ENCODE results near the gene SLAIN2.
A peak's percentile ranks its signal among the peaks of the same experiment; 100 is the strongest.
"Not testable (repeated sequence)": the region's sequence is repeated elsewhere in the genome, so short reads cannot be mapped to it uniquely, and the experiment has no call there.

SLAIN2 gene

DNA sequence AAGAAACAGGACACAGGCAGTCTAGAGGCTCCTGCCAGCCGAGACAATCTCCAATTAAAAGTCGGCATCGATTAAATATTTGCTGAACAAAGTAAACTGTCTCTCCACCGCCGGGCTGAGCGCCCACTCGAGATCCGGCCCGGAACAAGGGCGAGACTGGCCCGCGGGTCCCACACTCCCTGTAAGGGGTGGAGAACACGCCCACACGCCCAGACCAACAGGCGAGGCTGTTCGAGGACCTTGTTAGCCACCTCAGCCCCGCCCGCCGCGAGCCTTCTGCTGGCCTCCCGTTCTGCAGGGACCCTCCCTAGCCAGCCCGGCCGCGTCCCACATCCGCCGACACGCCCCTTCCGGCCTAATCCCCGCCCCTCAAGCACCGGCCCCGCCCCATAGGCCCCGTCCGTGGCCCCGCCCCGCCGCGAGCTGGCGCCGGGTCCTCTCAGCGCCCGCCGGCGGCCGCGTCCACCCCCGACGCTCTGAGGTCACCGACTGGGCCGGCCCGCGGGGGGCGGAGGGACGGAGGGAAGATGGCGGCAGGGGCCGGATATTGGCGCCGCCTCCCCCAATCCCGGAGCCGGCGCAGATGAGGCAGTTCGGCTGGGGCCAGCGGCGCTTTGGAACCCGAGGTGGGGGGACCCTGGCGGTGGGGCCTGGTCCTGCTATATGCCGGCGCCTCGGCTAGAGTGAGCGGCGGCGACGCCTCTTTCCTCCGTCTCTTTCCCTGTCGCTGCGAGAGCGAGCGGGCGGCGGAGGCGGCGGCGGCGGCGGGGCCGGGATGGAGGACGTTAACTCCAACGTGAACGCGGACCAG, at the start of gene SLAIN2:
Gene SLAIN2, plus strand, starts transcription at position 565 of the 811 bp plus-strand sequence. Its CDS starts 211 bp downstream, at position 776.
- DNase-seq (ENCODE audit: low read depth), result peak; percentile 99

DNA sequence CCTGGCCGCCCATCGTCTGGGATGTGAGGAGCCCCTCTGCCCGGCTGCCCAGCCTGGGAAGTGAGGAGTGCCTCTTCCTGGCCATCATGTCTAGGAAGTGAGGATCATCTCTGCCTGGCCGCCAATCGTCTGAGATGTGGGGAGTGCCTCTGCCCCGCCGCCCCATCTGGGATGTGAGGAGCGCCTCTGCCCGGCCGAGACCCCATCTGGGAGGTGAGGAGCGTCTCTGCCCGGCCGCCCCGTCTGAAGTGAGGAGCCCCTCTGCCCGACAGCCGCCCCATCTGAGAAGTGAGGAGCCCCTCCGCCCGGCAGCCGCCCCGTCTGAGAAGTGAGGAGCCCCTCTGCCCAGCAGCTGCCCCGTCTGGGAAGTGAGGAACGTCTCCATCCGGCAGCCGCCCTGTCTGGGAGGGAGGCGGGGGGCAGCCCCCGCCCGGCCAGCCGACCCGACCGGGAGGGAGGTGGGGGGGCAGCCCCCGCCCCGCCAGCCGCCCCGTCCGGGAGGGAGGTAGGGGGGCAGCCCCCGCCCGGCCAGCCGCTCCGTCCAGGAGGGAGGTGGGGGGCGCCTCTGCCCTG, 49.0 kb upstream of the SLAIN2 start:
- DNase-seq (ENCODE audit: low read depth), result not testable (repeated sequence)

DNA sequence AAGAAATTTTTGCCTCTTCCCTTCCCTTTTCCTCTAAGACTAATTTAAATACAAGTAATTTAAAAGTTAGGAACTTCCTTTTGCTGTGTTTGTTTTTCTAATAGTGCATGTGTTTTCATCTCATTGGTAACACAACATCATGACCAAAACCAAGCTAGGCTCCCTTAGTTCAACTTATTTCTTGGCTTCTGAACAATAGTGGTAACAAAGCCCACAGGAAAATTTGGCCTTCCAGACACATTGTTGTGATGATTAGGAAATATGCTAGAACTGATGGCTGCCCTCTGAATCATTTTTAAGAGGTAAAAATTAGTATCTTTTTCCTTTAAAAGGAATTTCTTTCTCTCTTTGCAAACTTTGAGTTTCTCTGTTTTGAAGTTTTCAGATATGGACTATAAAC, 46.2 kb upstream of the SLAIN2 start:
- DNase-seq (ENCODE audit: low read depth), result peak; percentile 61

DNA sequence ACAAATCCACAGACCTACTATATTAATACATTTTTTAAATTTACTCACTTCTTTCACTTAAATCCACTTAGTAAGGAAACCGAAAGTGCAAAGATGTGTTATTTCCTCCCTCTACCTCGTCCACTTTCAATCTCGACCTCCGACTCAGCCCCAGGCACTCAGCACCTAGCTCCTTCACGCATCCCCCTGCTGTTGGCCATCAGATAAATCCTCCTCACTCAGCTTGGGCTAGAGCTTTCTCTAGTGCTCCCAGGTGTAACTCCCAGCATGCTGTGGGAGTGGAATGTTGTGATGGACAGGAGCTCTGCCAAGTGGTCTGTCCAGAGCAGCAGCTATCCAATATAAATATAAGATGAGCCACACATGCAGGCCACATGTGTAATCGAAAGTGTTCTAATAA, 45.0 kb upstream of the SLAIN2 start:
- no peak for DNase-seq (ENCODE audit: low read depth)

DNA sequence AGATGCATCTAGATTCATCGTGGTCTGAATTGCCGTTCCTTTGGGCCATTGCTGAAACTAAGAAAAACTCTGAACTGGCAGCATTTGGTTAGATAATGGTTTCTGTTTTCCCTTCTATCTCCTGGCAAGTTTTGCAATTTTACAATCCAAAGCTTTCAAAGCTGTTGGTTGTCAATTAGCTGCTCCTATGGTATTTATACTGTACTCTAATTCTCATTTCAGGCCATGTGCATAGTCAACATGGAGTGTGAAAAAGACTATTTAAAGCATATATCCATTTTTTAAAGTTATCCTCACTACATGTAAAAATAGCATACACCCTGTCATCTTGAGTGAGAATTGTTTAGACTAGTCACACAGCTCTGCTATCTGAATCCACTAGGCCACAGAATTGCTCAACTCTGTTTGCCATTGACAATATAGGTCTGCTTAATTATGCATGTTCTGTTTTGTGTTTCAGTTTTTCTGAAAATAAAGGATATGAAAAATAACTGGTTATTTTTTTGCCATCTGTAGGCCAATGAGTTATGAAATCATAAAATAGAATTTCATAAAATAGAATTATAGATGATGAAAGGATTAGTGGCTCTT, 44.0 kb upstream of the SLAIN2 start:
- DNase-seq (ENCODE audit: low read depth), result peak; percentile 30

DNA sequence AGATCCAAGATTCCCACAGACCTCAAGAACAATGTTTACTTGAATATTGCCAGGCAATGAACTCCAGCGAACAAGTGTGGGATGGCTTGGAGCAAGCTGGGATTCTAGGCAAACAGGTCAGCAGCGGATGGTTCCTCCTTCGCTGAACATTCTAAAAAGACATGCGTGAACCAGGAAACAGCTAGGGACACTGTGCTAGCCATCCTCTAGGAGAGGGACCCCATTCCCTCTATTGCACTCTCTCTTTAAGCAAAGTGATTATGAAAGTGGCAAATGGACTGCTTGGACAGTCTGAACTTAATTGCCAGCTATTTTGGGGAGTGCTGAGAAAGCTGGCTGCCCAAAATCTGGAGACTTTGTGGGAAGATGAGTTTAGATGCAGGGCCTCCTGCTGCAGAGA, 41.8 kb upstream of the SLAIN2 start:
- peak; percentile 38 for DNase-seq (ENCODE audit: low read depth)

DNA sequence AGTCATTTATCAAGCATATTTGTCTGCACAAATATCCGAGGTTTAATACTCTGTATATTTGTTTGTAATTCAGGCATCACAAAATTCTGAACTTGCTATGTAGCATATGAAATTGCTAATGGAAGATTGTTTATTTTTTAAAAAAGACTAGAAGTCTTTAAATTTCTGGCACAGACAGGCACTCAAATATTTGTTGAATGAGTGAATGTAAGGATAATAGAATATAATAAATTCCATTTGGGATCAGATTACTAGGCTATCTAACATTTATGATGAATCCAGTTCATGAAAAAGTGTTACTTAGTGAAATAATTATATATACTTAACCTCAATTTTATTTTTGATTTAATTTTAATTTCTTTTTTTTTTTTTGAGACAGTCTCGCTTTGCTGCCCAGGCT, 41.3 kb upstream of the SLAIN2 start:
- peak; percentile 83 for DNase-seq (ENCODE audit: low read depth)

DNA sequence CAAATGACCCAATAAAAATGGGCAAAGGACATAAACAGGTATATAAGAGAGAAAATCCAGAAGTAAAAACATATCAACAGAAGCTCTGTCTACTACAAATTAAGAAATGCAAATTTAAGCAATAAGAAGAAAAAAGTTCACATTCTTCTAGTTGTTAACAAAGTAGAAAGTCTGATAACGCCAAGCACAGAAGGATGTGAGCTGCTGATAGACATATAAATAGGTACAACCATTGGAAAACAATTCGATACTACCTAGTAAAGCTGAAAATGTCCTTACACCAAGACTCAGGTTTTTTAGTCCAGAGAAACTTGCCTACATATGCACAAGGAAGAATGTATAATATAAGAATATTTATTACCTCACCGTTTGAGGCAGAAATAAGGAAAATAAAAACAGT, 35.8 kb upstream of the SLAIN2 start:
- no peak for DNase-seq (ENCODE audit: low read depth)

DNA sequence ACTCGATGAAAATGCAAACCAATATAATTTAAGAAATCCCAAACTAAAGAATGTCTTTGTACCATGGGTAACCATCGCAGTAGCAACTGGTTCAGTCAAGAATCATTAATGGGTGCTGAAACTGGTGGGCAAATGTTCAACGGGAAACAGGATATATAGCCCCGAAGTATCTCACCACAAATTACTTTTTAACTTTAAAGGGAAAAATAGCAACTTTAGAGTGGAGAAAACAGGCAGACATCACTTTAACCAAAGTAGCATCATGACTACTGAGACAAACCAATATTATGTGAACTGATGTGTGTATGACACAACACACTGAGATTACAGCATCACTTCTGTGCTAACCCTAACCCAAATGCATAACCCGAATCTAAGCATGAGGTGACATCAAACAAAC, 33.8 kb upstream of the SLAIN2 start:
- no peak for DNase-seq (ENCODE audit: low read depth)

DNA sequence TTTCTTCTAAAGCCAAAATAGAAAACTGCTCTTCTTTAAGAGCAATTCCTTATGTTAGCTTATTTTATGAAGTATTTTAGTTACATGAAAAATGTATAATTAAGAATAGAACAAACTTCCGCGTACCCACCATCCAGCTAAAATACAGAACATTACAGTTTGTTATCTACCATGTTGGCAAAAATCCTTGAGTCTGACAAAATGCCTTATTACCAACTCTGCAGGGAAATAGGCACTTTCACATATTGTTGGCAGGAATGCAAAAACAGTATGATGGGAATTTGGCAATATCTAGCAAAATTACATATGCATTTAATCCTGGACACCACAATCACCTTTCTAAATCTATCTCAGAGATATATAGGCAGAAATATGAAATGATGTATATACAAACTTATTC, 32.4 kb upstream of the SLAIN2 start:
- no peak for DNase-seq (ENCODE audit: low read depth)

DNA sequence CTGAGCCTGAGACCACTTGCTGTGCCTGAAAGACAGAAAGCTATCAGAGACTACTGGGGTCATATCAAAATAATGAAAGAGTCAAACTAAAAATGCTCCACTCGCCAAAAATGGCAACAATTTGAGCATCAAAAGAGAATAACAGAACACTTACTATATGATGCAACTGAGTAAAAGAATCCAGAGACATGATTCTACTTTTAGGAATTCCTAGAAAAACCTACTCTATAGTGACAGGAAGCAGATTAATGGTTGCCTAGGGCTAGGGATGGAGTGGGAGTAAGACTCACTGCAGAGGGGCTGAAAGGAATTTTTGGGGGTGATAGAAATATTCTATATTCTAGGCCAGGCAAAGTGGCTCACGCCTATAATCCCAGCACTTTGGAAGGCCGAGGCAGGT, 29.4 kb upstream of the SLAIN2 start:
- peak; percentile 69 for DNase-seq (ENCODE audit: low read depth)

DNA sequence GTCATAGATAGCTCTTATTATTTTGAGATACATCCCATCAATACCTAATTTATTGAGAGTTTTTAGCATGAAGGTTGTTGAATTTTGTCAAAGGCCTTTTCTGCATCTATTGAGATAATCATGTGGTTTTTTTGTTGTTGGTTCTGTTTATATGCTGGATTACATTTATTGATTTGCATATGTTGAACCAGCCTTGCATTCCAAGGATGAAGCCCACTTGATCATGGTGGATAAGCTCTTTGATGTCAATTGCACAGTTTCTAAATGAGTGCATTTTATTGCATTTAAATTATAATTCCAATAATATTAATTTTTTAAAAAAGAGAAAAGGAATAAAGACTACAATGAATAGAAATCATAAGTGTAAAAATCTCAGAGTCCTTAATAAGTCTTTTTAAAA, 26.6 kb upstream of the SLAIN2 start:
- not testable (repeated sequence) for DNase-seq (ENCODE audit: low read depth)

DNA sequence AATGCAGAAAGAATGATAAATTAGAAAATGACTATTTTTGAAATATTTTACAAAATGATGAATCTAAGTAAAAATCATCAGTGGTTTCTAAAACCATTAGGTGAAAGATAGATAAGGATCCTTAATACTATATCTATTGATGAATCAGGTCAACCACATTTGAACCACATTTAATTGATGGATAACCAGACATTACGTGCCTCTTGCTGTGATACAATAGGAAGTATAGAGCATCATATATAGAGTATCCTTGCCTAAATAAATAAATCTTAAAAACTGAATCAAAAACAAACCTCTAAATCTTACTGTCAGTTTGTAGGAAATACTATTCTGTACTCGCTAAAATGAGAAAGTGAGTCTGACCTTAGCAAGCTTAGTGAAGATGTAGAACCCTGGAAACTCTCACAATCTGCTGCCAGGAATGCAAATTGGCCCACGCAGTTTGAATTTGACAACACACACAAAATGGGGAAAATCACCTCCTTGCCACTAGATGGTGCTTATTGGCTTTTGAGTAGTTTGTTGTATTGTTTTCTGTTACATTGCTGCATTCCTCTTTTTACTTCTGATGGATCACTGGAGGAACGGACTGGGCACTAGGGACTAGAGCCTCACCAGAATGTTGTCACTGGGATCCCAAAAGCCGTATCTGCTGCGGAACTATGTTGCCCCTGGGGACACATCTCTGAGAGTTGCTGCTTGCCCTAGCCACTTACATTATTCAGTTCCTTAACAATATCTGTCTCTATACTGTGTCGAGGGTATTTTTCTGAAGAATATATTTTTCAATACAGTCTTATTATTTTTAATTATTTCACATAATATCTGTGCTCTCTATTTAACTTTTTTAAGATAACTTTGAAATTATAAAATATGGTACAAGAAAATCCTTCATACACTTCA, 25.4 kb upstream of the SLAIN2 start:
- DNase-seq (ENCODE audit: low read depth), result peak; percentile 72

DNA sequence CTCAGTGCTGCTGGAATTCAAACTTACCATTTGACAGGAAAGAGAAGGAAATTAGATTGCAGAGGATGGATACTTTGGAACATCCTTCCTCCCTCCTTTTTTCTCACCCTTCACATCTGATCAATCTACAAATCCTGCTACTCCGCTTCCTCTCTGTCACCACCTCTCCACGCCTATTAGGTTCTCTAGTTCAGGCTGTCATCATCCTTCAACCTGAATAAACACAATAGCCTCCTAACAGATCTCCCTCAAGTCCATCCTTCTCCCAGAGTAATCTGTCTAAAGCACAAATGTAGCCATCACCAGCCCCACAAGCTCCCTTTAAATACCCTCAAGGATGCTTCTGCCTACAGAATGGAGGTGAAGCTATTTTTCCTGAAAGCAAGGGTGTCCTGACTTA, 20.0 kb upstream of the SLAIN2 start:
- DNase-seq (ENCODE audit: low read depth), result no peak

DNA sequence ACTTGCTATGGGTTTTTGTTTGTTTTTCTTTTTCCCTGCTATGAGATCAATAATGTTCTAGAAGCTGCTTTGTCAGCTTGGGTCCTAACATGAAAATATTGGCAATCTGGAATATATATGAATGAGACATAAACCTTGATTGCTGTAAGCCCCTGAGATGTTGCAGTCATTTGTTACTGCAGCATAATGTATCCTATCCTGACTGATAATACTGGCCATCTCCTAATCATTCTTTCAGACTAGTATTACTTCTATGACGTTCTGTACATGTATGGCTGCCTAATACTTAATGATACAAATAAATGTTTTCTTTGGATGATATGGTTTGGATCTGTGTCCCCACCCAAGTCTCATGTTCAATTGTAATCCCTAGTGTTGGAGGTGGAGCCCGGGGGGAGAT, 19.3 kb upstream of the SLAIN2 start:
- DNase-seq (ENCODE audit: low read depth), result no peak

DNA sequence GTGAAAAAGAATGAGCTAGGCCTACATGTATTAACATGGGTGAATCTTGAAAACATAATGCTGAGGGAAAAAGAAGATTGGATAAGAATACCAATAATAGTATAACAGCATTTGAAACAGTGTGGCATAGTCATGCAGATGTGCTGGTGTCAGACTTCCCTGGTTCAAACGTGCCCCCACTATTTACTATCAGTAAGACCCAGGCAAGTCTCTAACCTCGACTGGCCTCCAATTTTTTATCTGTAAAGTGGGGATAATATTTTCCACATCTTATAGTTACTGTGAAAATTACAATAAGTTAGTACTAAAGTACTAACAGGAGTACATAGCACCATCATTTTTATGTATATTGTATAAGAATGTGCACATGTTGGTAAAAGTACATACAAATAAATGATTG, 17.0 kb upstream of the SLAIN2 start:
- DNase-seq (ENCODE audit: low read depth), result no peak

DNA sequence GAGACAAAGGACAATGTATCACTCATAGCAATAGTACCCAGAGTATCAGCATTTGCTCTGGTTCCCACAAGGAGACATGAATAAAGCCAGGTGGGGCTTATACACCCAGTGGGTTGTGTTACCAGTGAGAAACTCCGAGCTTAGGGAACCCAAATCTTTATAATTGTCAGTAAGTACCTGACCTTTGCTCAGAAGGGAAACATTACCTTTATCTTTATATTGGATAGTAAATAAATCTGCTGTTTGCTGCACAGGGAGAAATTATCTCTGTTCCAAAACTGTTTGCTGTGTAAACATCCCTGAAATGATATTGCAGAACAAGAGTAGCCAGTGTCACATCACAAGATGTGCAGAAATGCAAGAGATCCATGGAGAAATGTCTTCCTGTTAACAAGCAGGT, 12.1 kb upstream of the SLAIN2 start:
- DNase-seq (ENCODE audit: low read depth), result no peak

DNA sequence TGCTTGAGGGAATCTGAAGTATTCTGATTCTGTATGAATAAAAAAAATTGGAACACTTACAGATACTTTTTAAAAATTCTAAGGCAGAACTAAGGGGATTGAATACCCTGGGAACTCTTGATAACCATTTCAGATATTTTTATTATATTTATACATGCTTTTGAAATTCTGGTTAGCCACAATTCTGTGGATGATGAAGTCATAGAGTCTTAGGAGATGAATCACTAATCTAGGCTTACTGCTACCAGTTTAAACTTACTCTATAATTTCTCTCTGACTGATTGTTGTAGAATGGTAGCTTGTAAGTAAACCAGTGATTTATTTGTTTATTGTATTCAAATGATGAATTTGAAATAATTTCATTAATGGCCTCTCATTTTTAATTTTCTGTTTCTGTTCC, 11.4 kb upstream of the SLAIN2 start:
- DNase-seq (ENCODE audit: low read depth), result peak; percentile 91

DNA sequence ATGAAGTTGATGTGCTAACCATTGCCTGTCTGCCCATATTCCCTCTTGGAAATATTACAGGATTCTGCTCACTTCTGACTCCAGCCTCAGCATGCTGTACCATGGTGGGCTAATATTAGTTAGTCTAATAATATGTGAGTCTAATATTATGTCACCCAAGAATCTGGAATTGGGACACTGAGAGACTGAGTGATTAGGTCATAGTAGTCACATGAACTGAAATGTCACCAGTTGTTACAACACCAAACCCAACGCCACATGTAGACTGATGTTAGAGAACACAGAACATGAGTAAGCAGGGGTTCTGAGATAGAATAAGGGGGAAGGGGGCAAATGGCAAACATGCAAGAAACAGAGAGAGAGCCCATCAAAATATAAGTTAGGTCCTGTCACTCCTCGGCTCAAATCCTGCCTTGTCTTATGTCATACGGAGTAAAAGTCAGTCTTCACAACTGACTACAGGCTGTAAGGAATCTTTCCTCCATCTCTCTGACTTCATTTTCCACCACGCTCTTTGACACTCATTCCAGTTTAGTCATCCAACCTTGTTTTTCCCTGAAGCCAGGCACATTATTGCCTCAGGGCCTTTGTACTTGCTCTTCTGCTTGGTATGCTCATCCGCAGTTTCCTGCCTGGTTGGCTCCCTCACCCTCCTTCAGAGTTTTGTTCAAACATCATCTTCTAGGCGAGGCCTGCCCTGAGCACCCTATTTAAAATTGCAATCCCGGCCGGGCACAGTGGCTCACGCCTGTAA, 9.6 kb upstream of the SLAIN2 start:
- DNase-seq (ENCODE audit: low read depth), result peak; percentile 93

DNA sequence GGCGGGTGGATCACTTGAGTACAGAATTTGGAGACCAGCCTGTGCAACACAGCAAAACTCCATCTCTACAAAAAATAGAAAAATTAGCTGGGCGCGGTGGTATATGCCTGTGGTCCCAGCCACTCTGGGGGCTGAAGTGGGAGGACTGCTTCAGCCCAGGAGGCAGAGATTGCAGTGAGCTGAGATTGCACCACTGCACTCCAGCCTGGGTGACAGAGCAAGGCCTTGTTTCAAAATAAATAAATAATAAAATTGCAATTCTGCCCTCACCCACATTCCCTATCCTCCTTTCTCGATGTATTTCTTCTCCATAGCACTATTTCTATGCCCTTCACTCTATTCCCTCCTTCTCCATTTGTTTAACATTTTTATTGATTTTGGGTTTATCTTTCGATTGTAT, 8.7 kb upstream of the SLAIN2 start:
- no peak for DNase-seq (ENCODE audit: low read depth)

DNA sequence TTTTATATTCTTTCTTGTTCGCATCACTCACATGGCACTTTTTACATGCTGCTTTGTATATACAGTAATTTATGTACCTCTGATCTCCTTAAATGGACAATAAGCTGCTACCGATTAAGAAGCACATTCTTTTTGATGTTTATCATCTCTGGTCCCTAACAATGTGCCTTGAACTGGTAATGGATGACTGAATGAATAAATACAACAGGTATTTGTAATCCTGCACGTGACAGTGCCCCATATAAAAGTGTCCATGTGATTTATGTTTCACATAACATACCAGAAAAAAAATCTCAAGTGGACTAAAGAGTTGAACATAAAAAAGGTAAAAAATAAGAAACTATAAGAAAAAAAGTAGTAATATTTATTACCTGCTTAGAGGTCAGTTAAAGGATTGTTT, 7.7 kb upstream of the SLAIN2 start:
- DNase-seq (ENCODE audit: low read depth), result peak; percentile 76

DNA sequence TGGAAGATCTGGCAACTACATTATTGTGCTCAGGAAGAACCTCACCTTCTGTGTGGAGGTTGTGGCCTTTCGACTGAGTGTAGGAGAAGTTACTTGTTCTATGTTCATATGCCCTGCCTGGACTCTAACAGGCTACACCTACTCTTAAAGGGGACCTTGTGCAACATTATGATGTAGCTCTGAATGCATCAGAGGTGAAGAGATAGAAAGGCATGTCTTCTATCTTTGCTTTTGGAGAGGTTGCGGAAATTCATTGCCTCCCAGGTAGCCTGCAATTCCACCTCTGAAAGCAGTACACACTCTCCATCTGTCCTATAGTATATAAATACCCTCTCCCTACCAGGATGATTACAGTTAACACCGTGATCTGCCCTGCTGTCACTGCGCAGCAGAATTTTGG, 7.1 kb upstream of the SLAIN2 start:
- no peak for DNase-seq (ENCODE audit: low read depth)
